GM23248 (cell line): Measurements from ENCODE around the gene ITGB2. TPM values are rescaled to one million over a fixed set of nuclear protein-coding genes. Genes with fewer than 3 reads are reported as not detected.

ENCODE experiments used
- DNase-seq: peaks from one replicate; pipeline ENCODE4 v3.0.0-alpha.2; 2015
- H2AFZ ChIP-seq: fragments of 200-600 bp; sonication (generic); 2 replicates; pipeline ENCODE4 v1.6.1; 2016; ENCODE audit warnings: antibody characterized with exemption
- H3F3A ChIP-seq: fragments of 200-600 bp; sonication (generic); 2 replicates; pipeline ENCODE4 v1.6.1; 2016; ENCODE audit warnings: mild to moderate bottlenecking, antibody characterized with exemption, mixed run types; ENCODE audit not compliant: insufficient read depth
- H3K27ac ChIP-seq: fragments of 200-600 bp; sonication (generic); 2 replicates; pipeline ENCODE4 v1.5.1; 2016; ENCODE audit warnings: mild to moderate bottlenecking
- H3K27me3 ChIP-seq: fragments of 200-600 bp; sonication (generic); replicated peaks from 2 replicates; pipeline ENCODE4 v1.6.1; 2016; ENCODE audit warnings: mild to moderate bottlenecking; ENCODE audit not compliant: insufficient read depth
- H3K36me3 ChIP-seq: fragments of 200-600 bp; sonication (generic); 2 replicates; pipeline ENCODE4 v1.6.1; 2016; ENCODE audit warnings: low read depth, mild to moderate bottlenecking
- H3K4me1 ChIP-seq: fragments of 200-600 bp; sonication (generic); 2 replicates; pipeline ENCODE4 v1.6.1; 2016; ENCODE audit warnings: mild to moderate bottlenecking; ENCODE audit not compliant: insufficient read depth
- H3K4me2 ChIP-seq: fragments of 200-600 bp; sonication (generic); one replicate; pipeline ENCODE4 v1.6.1; 2016; ENCODE audit warnings: mild to moderate bottlenecking; ENCODE audit not compliant: unreplicated experiment
- H3K4me3 ChIP-seq: fragments of 200-600 bp; sonication (generic); 2 replicates; pipeline ENCODE4 v1.5.1; 2016; ENCODE audit warnings: mild to moderate bottlenecking
- H3K79me2 ChIP-seq: fragments of 200-600 bp; sonication (generic); 2 replicates; pipeline ENCODE4 v1.6.1; 2016; ENCODE audit warnings: mild to moderate bottlenecking; ENCODE audit not compliant: insufficient read depth
- H3K9ac ChIP-seq: fragments of 200-600 bp; sonication (generic); 2 replicates; pipeline ENCODE4 v1.6.1; 2016; ENCODE audit warnings: mild to moderate bottlenecking
- H3K9me2 ChIP-seq: fragments of 200-600 bp; sonication (generic); 2 replicates; pipeline ENCODE4 v1.6.1; 2016; ENCODE audit warnings: mixed run types, mild to moderate bottlenecking, moderate library complexity; ENCODE audit not compliant: insufficient read depth
- H3K9me3 ChIP-seq: fragments of 200-600 bp; sonication (generic); one replicate; pipeline ENCODE4 v1.6.1; 2017; ENCODE audit warnings: low read depth
- H4K20me1 ChIP-seq: fragments of 200-600 bp; sonication (generic); 2 replicates; pipeline ENCODE4 v1.6.0; 2016; ENCODE audit not compliant: insufficient read depth
- EZH2 ChIP-seq: fragments of 200-600 bp; sonication (generic); IDR thresholded peaks from 2 replicates; pipeline ENCODE4 v1.6.1; 2018; ENCODE audit warnings: antibody characterized with exemption, mild to moderate bottlenecking; ENCODE audit not compliant: insufficient read depth, poor library complexity, severe bottlenecking
- EZH2phosphoT487 ChIP-seq: fragments of 200-600 bp; sonication (generic); IDR thresholded peaks from 2 replicates; pipeline ENCODE4 v1.6.1; 2018; ENCODE audit warnings: antibody characterized with exemption, moderate library complexity, mild to moderate bottlenecking, low read depth; ENCODE audit not compliant: insufficient read depth
- WGBS, 2 experiments: methylation state at CpG; one replicate each; pipeline ENCODE4 v1.1.6; 2015 to 2017; ENCODE audit warnings: low lambda C conversion rate in 2 of 2, low coverage in 1 of 2; ENCODE audit errors: missing lambda C conversion rate in 2 of 2; 5-methylcytosine and 5-hydroxymethylcytosine counted together
- in situ Hi-C: fragments of 300-500 bp; cut with MboI; formaldehyde crosslinking; loops from 2 replicates; pipeline ENCODE4 v1.15.0; 2020
- polyA plus RNA-seq: library from polyadenylated mRNA; unstranded; fragments of >200 nt; fragmentation: Nextera tagmentation; extraction: Ambion mirVana; gene quantifications from 2 replicates; pipeline ENCODE4 v1.2.1, GENCODE V29; 2016
- total RNA-seq: library from RNA; depleted of rRNA; stranded (reverse); fragments of >200 nt; shearing (Covaris generic); gene quantifications from 2 replicates; pipeline ENCODE4 v1.2.3, GENCODE V29; 2014

Gene ITGB2
- total and polyA plus RNA-seq, 2 experiments from 2014 or later: 1.3 to 2.2 TPM

- no peak overlapping the region for H3K4me3 ChIP-seq
- H3K9me3 ChIP-seq: no peaks in the 10 kb centered on the region
- TF ChIP-seq EZH2phosphoT487 (no peak), EZH2 (no peak)
- no peak for DNase-seq
- H3K4me2 ChIP-seq: no peak overlapping the region
- in situ Hi-C loops: no loop called here
- H3K27ac ChIP-seq: no peak overlapping the region
- no peaks in the 10 kb centered on the region for H3K36me3 ChIP-seq
- WGBS, 2 experiments: 75 to 82% methylated on average over 11 of the region's 11 CpGs
- no peak overlapping the region for H2AFZ ChIP-seq
- H3K9me2 ChIP-seq: no peaks in the 10 kb centered on the region
- no peaks in the 10 kb centered on the region for H3K79me2 ChIP-seq
- H3K27me3 ChIP-seq: no peaks in the 10 kb centered on the region
- no peak overlapping the region for H3K9ac ChIP-seq
- no peaks in the 10 kb centered on the region for H4K20me1 ChIP-seq
- peaks cover 2% of the 10 kb centered on the region; the same call in 1 of the 2 replicates for H3F3A ChIP-seq
- H3K4me1 ChIP-seq: peaks cover 5% of the 10 kb centered on the region; the same call in 1 of the 2 replicates
These were observed 33.4 kb downstream of the ITGB2 start for GRCh38 chr21:44887126-44887806.

- Histone ChIP-seq H3K4me3 (no peak overlapping the region), H4K20me1 (no peaks in the 10 kb centered on the region), H3K4me1 (peaks cover 13% of the 10 kb centered on the region), H3K9me2 (no peaks in the 10 kb centered on the region), H2AFZ (no peak overlapping the region), H3F3A (peaks cover 11% of the 10 kb centered on the region), H3K9ac (no peak overlapping the region), H3K79me2 (no peaks in the 10 kb centered on the region), H3K4me2 (no peak overlapping the region), H3K36me3 (no peaks in the 10 kb centered on the region), H3K27ac (no peak overlapping the region), H3K9me3 (no peaks in the 10 kb centered on the region), H3K27me3 (no peaks in the 10 kb centered on the region)
- DNase-seq: no peak
- 79 to 83% methylated on average over 39 to 44 of the region's 44 CpGs for WGBS, 2 experiments
- in situ Hi-C loops: no loop called here
- TF ChIP-seq EZH2 (no peak), EZH2phosphoT487 (no peak)
These were observed 34.3 kb downstream of the ITGB2 start for GRCh38 chr21:44886113-44887075.

GRCh38 chr21:44885615-44886014 lies 35.1 kb downstream of the ITGB2 start:
- in situ Hi-C loops: no loop called here

GRCh38 chr21:44884097-44884496 lies 36.6 kb downstream of the ITGB2 start:
- no peaks in the 10 kb centered on the region for H3K9me3 ChIP-seq
- H3K4me3 ChIP-seq: no peak overlapping the region
- H3K27me3 ChIP-seq: no peaks in the 10 kb centered on the region
- in situ Hi-C loops: no loop called here
- H3K9ac ChIP-seq: no peak overlapping the region
- H3K79me2 ChIP-seq: no peaks in the 10 kb centered on the region
- H3K4me2 ChIP-seq: no peak overlapping the region
- peaks cover 33% of the 10 kb centered on the region for H3F3A ChIP-seq
- H2AFZ ChIP-seq: no peak overlapping the region
- WGBS, 2 experiments: 59 to 62% methylated on average over 7 of the region's 7 CpGs
- H3K27ac ChIP-seq: no peak overlapping the region
- no peaks in the 10 kb centered on the region for H3K9me2 ChIP-seq
- DNase-seq: no peak
- TF ChIP-seq EZH2: no peak
- TF ChIP-seq EZH2phosphoT487: no peak
- no peaks in the 10 kb centered on the region for H4K20me1 ChIP-seq
- peaks cover 27% of the 10 kb centered on the region for H3K4me1 ChIP-seq
- H3K36me3 ChIP-seq: no peaks in the 10 kb centered on the region

More at GRCh38 chr21:44885615-44886014, 35.1 kb downstream of the ITGB2 start:
- no peaks in the 10 kb centered on the region for H3K79me2 ChIP-seq
- no peaks in the 10 kb centered on the region for H3K9me2 ChIP-seq
- H3K4me3 ChIP-seq: no peak overlapping the region
- no peaks in the 10 kb centered on the region for H3K9me3 ChIP-seq
- peaks cover 18% of the 10 kb centered on the region for H3F3A ChIP-seq
- H3K27ac ChIP-seq: no peak overlapping the region
- H3K4me2 ChIP-seq: no peak overlapping the region
- 79 to 87% methylated on average over 11 of the region's 11 CpGs for WGBS, 2 experiments
- H3K9ac ChIP-seq: no peak overlapping the region
- TF ChIP-seq EZH2: no peak
- no peak for TF ChIP-seq EZH2phosphoT487
- no peaks in the 10 kb centered on the region for H3K36me3 ChIP-seq
- H4K20me1 ChIP-seq: no peaks in the 10 kb centered on the region
- peaks cover 20% of the 10 kb centered on the region for H3K4me1 ChIP-seq
- no peak overlapping the region for H2AFZ ChIP-seq
- DNase-seq: no peak
- no peaks in the 10 kb centered on the region for H3K27me3 ChIP-seq
